ENCODE results near the gene AUP1.
A peak's percentile ranks its signal among the peaks of the same experiment; 100 is the strongest.
"Not testable (repeated sequence)": the region's sequence is repeated elsewhere in the genome, so short reads cannot be mapped to it uniquely, and the experiment has no call there.

The AUP1 gene

DNA sequence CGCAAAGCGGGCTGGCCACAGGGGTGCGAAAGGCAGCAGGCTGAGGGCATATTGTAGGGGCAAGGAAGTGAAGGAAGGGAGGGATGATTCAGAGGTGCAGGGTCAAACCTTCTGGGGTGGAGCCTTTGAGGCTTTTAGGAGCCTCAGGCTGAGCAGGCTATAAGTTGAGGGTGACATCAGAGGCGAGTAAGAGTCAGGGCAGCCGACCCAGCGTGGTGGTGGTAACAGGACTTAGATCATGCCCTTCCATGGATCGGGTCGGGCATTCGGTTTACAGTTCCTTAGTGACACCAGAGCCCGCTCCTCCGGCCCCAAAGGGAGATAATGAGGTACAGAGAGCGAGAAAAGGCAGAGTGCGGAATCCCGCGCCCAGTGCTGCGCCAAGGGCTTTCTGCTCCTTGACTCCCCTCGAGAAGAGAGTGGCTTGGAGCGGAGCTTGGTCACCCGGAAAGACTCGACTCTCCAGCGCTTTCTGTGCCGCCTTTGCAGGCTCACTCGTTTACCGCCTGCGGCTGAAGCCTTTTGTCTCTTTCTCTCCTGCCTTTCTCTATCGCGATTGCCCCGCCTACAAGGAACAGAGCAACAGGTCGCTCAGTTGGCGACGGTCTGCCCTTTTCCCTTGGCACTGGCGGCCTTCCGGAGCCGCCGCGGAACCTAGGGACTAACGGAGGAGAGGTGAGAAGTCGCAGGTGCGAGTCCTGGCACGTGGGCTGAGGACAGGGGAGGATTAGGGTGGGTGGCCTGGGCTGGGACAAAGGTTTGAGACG, 30.8 kb downstream of the AUP1 start:
- no peak for DNase-seq (ENCODE audit: low read depth)

DNA sequence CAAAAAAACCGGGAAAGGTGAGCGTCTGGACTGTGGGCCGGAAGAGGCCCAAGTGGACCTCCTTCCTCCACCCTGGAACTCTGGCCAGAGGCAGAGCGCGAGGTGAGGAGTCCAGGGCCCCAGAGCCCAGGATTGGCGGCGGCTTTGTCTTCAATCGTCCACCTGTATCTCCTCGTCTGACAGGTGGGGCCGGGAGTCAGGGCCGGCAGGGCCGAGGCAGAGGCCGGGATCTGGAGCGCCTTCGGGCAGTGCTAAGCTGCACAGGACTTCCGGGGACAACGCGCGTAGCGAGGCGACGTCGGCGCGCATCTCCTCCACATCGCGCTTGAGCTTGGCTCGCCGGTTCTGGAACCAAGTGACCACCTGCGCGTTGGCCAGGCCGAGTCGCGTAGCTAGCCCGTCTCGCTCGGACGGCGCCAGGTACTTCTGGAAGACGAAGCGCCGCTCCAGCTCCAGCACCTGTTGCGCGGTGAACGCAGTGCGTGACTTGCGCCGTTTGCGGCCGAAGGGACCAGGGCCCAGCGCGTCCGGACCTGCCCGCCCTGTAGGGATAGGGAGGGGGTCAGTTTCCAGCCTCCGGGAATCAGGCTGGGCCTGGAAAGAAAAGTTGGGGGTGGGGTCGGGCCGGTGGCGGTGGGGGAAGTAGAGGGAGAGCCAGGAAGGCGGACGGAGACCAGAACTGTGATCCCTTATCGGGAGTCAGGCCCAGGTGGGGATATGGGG, 31.6 kb downstream of the AUP1 start:
- no peak for DNase-seq (ENCODE audit: low read depth)

DNA sequence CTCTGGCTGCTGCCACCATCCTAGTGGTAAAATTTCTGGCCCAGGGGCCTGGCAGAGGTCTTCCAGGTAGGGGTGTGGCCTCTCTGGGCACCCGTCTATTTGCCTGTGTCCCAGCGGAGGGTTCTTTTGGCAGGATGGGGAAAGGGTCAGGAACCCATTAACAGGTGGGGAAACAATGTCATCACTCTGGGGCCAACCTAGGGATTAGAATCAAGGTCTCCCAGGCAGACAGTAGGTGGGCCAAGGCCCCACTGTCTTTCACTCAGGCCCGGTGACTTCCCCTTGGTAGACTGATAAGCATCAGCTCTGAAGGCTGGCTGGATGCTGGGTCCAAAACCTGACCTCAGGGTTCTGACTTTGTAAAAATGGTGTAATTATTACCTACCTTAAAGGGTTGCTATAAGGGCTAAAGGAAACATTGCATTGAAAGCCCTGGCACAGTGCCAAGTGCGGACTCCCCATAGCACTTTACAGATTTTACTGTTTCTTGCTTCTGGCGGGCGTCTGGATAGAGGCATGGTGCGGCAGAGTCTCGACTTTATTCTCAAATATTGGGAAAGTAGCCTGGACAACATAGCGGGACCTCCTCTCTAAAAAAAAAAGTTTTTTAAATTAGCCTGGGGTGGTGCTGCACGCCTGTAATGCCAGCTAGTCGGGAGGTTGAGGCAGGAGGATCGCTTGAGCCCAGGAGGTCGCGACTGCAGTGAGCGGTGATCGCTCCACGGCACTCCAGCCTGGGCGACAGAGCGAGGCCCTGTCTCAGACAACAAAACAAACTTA, 32.3 kb downstream of the AUP1 start:
- no peak for DNase-seq (ENCODE audit: low read depth)

DNA sequence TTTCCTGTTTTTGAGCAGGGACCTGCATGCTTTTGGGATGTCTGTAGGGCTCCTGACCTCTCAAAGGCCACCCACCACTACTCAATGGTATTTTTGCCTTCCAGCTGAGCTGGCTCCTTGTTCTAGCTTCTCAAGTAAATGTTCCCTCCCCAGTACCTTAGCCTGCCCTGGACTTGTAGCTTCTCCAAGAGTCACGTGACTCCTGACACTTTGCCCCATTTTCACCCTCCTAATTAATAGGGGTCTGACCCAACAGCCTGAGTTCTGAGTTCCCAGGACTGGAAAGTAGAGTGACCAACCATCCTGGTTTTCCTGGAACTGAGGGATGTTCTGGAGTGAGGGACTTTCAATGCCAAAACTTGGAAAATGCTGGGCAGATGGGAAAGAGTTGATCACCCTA, 34.1 kb downstream of the AUP1 start:
- DNase-seq (ENCODE audit: low read depth), result no peak

DNA sequence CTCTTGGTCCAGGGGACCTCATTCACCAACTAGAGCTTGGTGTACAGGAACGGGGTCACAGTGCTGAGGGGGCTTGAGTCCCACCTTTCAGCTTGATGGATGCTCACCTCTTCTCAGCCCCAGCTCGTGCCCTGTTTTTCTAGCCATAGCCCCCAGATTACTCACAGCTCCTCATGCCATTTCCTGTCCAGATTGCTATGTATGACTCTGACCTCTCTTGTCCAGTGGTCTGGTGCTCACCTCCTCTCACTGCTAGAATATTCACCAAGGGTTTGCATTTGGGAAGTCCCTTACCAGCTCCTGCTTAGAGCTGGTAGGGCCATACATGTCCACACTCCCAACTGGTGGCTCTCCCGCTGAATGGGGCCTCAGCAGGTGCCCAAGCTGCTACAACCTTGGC, 36.0 kb downstream of the AUP1 start:
- DNase-seq (ENCODE audit: low read depth), result no peak

DNA sequence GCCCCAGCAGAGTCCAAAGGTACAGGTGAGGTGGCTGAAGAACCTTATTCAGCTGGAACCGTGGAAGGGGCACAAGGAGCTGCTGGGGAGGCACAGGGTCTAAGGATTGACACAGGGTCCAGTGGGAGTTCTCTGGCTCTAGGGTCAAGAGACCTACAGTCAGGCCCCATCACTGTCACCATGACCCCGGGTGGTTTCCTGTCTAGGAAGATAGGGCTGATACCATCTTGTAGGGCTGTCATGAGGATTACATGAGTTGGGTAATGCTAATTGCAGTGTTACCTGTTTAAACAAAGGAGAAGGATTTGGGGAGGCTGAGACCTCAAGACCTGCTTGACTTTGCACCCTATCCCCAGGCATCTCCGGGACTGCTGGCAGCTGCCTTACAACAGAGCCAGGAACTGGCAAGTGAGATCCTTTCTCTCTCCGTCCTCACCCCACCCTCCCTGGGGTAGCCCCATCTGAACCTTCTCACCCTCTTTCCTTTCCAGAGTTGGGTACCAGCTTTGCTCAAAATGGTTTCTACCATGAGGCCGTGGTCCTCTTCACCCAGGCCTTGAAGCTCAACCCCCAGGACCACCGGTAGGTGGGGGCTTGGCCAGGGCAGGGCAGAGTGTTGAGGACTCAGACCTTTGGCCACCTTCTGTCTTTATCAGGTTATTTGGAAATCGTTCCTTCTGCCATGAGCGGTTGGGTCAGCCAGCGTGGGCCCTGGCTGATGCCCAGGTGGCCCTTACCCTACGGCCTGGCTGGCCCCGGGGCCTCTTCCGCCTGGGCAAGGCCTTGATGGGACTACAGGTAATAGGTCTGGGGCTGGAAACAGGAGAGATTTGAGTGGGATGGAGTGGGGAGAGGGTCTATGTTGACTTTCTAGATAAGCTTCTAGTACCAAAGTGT, 37.6 kb downstream of the AUP1 start:
- DNase-seq (ENCODE audit: low read depth), result no peak

DNA sequence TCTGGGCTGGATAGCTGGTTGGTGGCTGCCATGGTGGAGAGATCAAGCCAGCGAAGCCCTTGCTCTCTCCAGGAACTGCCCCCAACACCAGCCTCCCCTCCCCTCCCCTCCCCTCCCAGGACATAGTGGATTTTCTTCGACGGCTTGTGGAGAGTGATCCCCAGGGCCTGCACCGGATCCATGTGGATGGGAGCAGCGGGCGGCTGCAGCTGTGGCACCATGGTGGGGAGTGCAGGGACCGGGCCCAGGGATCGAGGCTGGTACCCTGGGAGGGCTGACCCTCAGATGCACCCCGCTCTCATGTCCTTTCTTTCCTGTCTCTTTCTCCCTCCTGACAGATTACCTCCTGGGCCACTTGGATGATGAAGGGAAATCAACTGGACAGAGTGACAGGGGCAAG, 39.6 kb downstream of the AUP1 start:
- DNase-seq (ENCODE audit: low read depth), result no peak

DNA sequence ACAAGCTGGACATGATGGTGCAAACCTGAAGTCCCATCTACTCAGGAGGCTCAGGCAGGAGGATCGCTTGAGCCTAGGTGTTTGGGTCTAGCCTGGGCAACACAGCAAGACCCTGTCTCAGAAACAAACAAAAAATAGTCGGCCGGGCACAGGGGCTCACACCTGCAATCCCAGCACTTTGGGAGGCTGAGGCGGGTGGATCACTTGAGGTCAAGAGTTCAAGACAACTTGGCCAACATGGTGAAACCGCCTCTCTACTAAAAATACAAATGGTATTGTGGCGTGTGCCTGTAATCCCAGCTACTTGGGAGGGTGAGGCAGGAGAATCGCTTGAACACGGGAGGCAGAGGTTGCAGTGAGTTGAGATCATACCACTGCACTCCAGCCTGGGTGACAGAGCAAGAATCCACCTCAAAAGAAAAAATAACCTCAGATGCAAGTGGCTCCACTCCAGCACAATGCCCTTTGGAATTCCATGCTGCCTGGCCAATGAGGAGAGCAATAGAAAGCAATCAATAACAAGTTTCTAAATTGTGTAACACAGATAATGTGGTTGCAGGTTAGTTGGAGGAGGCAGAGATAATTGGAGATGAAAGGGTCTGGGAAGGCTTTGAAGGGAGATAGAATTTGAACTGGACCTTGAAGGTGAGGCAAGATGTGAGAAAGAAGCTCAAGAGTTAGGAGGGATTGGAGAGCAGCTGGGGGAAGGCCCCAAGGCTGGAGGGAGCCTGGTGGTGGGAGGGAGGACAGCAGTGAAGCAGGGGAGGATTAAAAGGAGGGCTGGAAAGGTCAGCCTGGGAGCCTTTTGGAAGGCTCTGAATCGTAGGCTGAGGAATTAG, 40.6 kb downstream of the AUP1 start:
- DNase-seq (ENCODE audit: low read depth), result no peak

DNA sequence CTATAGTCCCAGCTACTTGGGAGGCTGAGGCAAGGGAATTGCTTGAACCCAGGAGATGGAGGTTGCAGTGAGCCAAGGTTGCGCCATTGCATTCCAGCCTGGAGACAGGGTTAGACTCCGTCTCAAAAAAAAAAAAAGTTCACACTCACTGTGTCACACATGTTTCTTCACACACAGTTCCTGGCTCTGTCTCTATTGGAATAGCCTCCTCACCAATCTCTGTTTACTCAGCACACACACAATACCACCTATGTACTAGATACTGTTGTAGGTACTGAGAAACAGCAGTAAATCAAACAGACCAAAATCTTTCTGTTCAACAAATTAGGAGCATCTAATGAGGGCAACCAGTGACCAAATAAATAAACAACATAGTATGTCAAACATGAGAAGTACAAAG, 43.4 kb downstream of the AUP1 start:
- no peak for DNase-seq (ENCODE audit: low read depth)

DNA sequence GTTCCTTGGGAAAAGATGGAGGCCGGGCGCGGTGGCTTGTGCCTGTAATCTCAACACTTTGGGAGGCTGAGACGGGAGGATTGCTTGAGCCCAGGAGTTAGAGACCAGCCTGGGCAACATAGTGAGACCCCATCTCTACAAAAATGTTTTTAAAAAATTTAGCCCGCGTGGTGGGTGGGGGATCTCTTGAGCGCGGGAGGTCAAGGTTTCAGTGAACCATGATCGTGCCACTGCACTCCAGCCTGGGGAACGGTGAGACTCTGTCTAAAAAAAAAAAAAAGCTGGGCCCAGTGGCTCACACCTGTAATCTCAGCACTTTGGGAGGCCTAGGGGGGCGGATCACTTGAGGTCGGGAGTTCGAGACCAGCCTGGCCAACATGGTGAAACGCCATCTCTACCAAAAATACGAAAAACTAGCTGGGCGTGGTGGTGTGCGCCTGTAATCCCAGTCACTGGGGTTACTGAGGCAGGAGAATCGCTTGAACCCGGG, 45.8 kb downstream of the AUP1 start:
- DNase-seq (ENCODE audit: low read depth), result not testable (repeated sequence)

DNA sequence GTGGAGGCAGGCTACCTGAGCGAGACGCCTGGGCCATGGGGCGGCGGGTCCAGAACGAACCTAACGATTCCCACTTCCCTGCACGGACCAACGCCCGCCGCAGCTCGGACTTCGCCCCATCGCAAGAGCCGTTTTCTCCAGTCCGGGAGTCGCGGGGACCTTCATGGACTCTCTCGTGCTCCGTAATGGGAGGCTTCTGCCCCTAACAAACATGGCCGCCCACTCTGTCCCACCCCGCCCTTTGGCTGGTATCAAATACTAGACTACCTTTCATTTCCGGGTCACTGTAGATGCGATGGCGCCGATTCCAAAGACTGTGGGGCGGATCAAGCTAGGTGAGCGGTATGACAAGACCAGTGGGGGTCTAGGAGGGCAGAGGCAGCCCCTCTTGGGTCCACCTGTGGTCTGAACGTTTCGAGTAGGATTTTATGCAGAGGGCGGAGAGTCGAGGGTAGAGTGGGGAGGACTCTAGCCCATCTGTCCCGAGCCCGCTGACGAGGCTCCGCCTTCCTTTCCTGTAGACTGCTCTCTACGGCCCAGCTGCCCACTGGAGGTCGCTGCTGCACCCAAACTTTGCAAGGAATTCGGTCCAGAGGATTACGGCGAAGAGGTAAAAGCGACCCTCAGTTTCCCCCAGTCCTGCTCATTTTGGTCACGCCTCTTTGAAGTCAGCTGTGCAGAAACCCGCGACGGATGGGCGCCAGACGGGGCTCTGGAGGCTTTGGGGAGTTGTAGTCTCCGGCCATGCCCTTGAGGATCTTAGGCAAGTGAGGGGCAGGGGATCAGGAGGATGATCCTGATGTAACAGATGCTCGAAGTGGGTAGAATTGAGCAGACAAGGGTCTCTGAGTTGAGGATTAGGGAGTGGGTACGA, 46.5 kb downstream of the AUP1 start, which contains the start of the genes CCDC142 and TTC31:
TSS of gene CCDC142 (minus strand) at position 198 of the 874 bp plus-strand sequence. CDS start at position 37, 161 bp downstream.
TSS of gene TTC31 (plus strand) at position 281 of the 874 bp plus-strand sequence. CDS start at position 296, 15 bp downstream.
- peak; percentile 86 for DNase-seq (ENCODE audit: low read depth)

DNA sequence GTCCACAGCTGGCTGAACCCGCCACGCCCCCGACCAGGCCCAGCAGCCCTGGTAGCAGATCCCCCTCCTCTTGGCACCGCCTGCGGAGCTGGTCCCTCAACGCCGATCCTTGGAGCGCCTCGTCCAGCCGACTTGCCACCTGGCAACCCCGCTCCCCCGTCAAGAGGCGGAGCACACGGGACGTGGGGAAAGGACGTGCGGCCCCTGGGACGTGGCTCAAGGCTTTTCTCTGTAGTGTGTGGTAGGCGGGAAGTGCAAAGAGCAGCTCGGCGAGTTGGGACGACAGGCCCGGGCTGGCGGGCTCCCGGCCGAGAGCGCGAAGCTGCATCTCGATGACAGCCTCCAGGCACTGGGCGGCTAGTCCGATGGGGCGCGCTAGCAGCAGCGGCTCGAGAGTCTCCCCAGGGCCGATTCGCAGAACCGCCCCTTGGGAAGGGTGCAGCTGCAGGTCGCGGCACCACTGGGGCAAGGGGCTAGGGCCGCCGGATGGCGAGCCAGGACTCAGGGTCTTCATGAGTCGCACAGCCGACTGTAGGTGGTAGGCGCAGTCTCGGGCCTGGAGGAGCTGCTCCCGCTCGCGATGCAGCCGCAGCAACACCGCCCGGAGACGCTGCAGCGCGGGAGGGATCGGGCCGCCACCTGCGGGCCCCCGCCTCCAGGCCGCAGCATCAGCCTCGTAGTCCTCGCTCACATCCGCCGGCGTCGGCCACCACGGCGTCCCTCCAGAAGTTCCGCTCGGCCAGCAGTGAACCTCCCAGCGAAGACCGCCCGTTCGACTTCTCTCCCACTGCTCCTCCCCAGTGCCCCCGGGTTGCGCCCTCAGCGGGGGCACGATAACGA, 47.3 kb downstream of the AUP1 start:
- DNase-seq (ENCODE audit: low read depth), result no peak

DNA sequence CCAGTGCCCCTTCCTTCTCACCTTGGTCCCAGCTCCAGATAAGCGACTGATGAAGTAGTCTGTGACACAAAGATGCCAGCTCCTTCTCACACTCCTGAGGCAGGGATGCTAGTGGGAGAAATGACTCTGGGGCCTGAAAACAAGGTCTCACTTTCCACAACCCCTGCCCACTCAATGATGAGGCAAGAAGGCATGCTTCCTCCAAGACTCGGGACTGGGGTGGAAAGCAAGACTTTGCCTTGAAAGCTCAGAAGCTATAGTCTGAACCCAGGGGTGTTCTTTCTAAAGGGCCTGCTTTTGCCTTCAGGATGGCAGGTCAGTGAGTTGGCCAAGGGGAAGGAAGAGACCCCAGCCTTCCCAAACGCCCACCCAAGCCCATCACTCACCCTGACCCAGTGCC, 48.1 kb downstream of the AUP1 start:
- no peak for DNase-seq (ENCODE audit: low read depth)
